ENCODE results near the gene RPL6. TPM values are rescaled to one million over a fixed set of nuclear protein-coding genes. Genes with fewer than 3 reads are reported as not detected.

Gene RPL6
- total and polyA plus RNA-seq, 9 of the 15 experiments (the other 6 are each of a cell fraction or from before 2014, with no cell fraction given), result 1,519 to 3,103 (median 2,396) TPM

DNA sequence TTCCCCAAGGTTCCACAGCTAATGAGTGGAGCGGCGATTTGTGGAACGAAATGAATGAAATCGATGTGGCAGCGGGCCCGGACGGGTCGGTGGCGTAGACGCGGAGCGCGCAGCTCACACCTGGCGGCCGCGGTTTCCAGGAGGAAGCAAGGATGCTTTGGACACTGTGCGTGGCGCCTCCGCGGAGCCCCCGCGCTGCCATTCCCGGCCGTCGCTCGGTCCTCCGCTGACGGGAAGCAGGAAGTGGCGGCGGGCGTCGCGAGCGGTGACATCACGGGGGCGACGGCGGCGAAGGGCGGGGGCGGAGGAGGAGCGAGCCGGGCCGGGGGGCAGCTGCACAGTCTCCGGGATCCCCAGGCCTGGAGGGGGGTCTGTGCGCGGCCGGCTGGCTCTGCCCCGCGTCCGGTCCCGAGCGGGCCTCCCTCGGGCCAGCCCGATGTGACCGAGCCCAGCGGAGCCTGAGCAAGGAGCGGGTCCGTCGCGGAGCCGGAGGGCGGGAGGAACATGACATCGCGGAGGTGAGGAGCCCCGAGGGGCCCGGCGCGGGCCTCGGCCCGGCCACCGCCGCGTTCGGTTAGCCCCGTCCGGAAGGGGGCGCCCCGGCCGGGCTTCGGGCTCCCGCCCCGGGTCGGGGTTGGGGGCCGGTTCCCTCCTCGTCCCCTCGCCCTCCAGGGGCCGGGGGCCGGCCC is 9.3 kb upstream of the RPL6 start, which contains the start of gene PTPN11 (continued):
- TF ChIP-seq ZNF175 (CRISPR knock-in tag; IDR thresholded peaks at IDR 0.05; ENCODE audit: low read depth), result no peak
- no peak for TF ChIP-seq BRCA1 (IDR thresholded peaks at IDR 0.05)
- TF ChIP-seq BRCA1 (CRISPR knock-in tag; IDR thresholded peaks at IDR 0.05), result no peak
- no peak for TF ChIP-seq KLF10 (CRISPR knock-in tag; IDR thresholded peaks at IDR 0.05)
- TF ChIP-seq, protein P1, sequence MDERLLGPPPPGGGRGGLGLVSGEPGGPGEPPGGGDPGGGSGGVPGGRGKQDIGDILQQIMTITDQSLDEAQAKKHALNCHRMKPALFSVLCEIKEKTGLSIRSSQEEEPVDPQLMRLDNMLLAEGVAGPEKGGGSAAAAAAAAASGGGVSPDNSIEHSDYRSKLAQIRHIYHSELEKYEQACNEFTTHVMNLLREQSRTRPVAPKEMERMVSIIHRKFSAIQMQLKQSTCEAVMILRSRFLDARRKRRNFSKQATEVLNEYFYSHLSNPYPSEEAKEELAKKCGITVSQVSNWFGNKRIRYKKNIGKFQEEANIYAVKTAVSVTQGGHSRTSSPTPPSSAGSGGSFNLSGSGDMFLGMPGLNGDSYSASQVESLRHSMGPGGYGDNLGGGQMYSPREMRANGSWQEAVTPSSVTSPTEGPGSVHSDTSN (CRISPR knock-in tag; IDR thresholded peaks at IDR 0.05; ENCODE audit: low read depth), result no peak
- TF ChIP-seq, protein P1 (tag; conservative IDR thresholded peaks at IDR 0.05; ENCODE audit: low read depth), result no peak
- no peak for TF ChIP-seq ZKSCAN8 (CRISPR knock-in tag; IDR thresholded peaks at IDR 0.05)
- peak in 1 of 2 experiments; percentile 45; a peak in 1 of 4 replicates for TF ChIP-seq ETV6 (IDR thresholded peaks at IDR 0.05; ENCODE audit: borderline replicate concordance in 1 of 2, low read depth in 2 of 2, low read length in 1 of 2)
- TF ChIP-seq ETV6 (CRISPR knock-in tag; IDR thresholded peaks at IDR 0.05; ENCODE audit: borderline replicate concordance), result 0 out of 2 replicates have a peak, but pooled peaks have one; percentile 68
- no peak for TF ChIP-seq TARDBP (IDR thresholded peaks at IDR 0.05)
- TF ChIP-seq, protein P2, sequence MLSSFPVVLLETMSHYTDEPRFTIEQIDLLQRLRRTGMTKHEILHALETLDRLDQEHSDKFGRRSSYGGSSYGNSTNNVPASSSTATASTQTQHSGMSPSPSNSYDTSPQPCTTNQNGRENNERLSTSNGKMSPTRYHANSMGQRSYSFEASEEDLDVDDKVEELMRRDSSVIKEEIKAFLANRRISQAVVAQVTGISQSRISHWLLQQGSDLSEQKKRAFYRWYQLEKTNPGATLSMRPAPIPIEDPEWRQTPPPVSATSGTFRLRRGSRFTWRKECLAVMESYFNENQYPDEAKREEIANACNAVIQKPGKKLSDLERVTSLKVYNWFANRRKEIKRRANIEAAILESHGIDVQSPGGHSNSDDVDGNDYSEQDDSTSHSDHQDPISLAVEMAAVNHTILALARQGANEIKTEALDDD (IDR thresholded peaks at IDR 0.05), result no peak
- TF ChIP-seq, protein P3, sequence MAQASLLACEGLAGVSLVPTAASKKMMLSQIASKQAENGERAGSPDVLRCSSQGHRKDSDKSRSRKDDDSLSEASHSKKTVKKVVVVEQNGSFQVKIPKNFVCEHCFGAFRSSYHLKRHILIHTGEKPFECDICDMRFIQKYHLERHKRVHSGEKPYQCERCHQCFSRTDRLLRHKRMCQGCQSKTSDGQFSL (CRISPR knock-in tag; IDR thresholded peaks at IDR 0.05), result peak; percentile 66; the same call in 1 of the 2 replicates
- TF ChIP-seq, protein P3 (tag; IDR thresholded peaks at IDR 0.05), result no peak
- TF ChIP-seq POLR3G (IDR thresholded peaks at IDR 0.05; ENCODE audit: extremely low read depth, insufficient read length, insufficient replicate concordance), result no peak
- no peak for TF ChIP-seq HOXB6 (CRISPR knock-in tag; IDR thresholded peaks at IDR 0.05; ENCODE audit: borderline replicate concordance)
- no peak for TF ChIP-seq MIER1 (IDR thresholded peaks at IDR 0.05; ENCODE audit: low read depth)
- TF ChIP-seq ZNF583 (CRISPR knock-in tag; IDR thresholded peaks at IDR 0.05), result 0 out of 2 replicates have a peak, but pooled peaks have one; percentile 1
- no peak for TF ChIP-seq PRPF4 (IDR thresholded peaks at IDR 0.05; ENCODE audit: insufficient read depth, low read depth, low read length, poor library complexity, severe bottlenecking)
- no peak for TF ChIP-seq SMAD1 (IDR thresholded peaks at IDR 0.05; ENCODE audit: low read depth, low read length, partially characterized antibody)
- TF ChIP-seq, protein P4, sequence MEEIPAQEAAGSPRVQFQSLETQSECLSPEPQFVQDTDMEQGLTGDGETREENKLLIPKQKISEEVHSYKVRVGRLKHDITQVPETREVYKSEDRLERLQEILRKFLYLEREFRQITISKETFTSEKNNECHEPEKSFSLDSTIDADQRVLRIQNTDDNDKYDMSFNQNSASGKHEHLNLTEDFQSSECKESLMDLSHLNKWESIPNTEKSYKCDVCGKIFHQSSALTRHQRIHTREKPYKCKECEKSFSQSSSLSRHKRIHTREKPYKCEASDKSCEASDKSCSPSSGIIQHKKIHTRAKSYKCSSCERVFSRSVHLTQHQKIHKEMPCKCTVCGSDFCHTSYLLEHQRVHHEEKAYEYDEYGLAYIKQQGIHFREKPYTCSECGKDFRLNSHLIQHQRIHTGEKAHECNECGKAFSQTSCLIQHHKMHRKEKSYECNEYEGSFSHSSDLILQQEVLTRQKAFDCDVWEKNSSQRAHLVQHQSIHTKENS (CRISPR knock-in tag; IDR thresholded peaks at IDR 0.05), result no peak
- TF ChIP-seq ZNF143 (CRISPR knock-in tag; IDR thresholded peaks at IDR 0.05), result no peak

All from K562 (cell line).